GM19351 (cell line): ENCODE results near the gene PLEKHJ1.

Experiments used
- ATAC-seq: cut with Tn5 transposase; IDR thresholded peaks from one replicate; pipeline ENCODE4 v1.9.1; 2021; ENCODE audit warnings: mild to moderate bottlenecking, moderate library complexity; ENCODE audit not compliant: unreplicated experiment

Gene PLEKHJ1

GRCh38 chr19:2237051-2237868, 1.1 kb upstream of the PLEKHJ1 start:
- ATAC-seq, result no peak

- no peak for ATAC-seq
Measured at GRCh38 chr19:2236064-2236313, 140 bp downstream of the PLEKHJ1 start.

- ATAC-seq, result no peak
Measured at GRCh38 chr19:2235381-2236063, 607 bp downstream of the PLEKHJ1 start.

GRCh38 chr19:2234996-2235380, 1.1 kb downstream of the PLEKHJ1 start:
- ATAC-seq, result no peak

GRCh38 chr19:2233601-2234280, 2.4 kb downstream of the PLEKHJ1 start:
- no peak for ATAC-seq

- ATAC-seq, result no peak
Measured at GRCh38 chr19:2232286-2233151, 3.6 kb downstream of the PLEKHJ1 start.

GRCh38 chr19:2231621-2232221, 4.4 kb downstream of the PLEKHJ1 start:
- no peak for ATAC-seq

GRCh38 chr19:2230807-2231533, 5.2 kb downstream of the PLEKHJ1 start:
- no peak for ATAC-seq

GRCh38 chr19:2230033-2230531, 6.0 kb downstream of the PLEKHJ1 start:
- ATAC-seq, result no peak

- no peak for ATAC-seq
Measured at GRCh38 chr19:2229103-2230032, 6.8 kb downstream of the PLEKHJ1 start.

GRCh38 chr19:2228157-2229030, 7.7 kb downstream of the PLEKHJ1 start:
- no peak for ATAC-seq

- peak; percentile 51 for ATAC-seq
Measured at GRCh38 chr19:2227415-2228156, 8.5 kb downstream of the PLEKHJ1 start.

- ATAC-seq, result no peak
Measured at GRCh38 chr19:2226840-2227360, 9.2 kb downstream of the PLEKHJ1 start.

GRCh38 chr19:2226051-2226839, 9.9 kb downstream of the PLEKHJ1 start:
- no peak for ATAC-seq

GRCh38 chr19:2225415-2226050, 10.6 kb downstream of the PLEKHJ1 start:
- no peak for ATAC-seq
